GM18858 (cell line): ENCODE data around the gene ADD3.

ENCODE experiments used
- ATAC-seq: cut with Tn5 transposase; IDR thresholded peaks from one replicate; pipeline ENCODE4 v1.9.1; 2021; ENCODE audit not compliant: unreplicated experiment

The ADD3 gene

DNA sequence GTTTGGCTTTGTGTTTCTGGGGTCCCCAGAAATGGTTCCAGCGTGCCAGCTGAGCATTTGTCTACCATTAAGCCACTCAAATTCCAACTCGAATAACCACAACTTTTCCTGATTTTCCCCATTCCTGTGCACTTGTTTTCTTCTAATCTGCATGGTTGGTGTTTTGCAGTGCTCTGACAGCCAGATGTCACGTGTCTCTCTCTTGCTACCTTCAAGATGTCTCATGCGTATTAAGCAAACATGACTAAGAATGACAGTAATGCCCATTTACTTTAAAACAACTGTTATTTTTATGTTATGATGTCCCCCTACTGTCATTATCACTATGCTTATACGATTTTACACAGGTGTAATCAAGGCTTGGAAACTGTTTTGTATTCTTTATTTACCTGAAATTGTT lies 164.4 kb downstream of the ADD3 start:
- ATAC-seq: no peak

DNA sequence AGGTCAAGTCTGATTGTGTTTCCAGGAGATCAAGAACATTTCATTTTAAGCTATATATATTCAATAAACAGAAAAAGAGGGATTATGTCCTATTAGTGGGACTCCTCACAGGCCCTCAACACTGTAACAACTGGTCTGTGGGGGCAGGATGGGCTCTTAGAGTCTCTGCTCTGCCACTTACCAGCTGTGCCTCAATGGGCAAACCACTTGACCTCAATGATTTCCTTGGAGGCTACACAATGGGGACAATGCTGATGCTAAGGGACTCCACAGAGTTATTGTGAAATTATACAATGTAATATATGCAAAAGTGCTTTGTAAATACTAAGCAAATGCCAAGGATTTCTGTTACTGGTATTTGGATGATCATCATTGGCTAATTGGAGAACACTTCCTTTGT lies 166.4 kb downstream of the ADD3 start:
- ATAC-seq: no peak

DNA sequence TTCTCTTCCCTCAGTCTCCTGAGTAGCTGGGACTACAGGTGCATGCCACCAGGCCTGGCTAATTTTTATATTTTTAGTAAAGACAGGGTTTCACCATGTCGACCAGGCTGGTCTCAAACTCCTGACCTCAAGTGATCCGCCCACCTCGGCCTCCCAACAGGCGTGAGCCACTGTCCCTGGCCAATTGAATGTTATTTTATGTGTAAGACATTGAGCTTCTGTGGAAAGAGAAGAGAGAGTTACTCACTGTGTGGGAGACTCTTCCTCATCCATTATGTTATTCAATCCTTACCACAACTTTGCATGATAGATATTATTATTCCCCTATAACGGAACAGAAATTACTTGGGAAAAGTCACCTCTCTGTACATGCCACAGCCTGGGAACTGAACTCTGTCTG lies 167.0 kb downstream of the ADD3 start:
- no peak for ATAC-seq

DNA sequence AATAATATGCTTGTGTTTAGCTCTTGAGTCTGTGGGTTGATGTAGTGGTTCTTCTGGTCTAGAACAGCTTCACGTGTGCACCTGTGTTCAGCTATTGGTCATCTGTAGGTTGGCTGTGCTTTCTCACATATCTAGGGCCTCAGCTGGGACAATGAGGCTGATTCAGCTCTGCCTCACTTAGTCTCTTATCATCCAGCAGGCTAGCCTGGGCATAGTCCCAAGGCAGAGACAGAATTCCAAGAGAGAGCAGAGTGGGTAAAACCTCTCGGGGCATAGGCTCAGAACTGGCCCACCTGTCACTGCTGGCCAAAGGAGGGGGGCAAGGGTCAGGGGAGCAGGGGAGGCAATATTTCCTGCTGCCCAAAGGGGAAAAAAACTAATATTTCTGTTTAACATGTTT lies 167.6 kb downstream of the ADD3 start:
- ATAC-seq: no peak

DNA sequence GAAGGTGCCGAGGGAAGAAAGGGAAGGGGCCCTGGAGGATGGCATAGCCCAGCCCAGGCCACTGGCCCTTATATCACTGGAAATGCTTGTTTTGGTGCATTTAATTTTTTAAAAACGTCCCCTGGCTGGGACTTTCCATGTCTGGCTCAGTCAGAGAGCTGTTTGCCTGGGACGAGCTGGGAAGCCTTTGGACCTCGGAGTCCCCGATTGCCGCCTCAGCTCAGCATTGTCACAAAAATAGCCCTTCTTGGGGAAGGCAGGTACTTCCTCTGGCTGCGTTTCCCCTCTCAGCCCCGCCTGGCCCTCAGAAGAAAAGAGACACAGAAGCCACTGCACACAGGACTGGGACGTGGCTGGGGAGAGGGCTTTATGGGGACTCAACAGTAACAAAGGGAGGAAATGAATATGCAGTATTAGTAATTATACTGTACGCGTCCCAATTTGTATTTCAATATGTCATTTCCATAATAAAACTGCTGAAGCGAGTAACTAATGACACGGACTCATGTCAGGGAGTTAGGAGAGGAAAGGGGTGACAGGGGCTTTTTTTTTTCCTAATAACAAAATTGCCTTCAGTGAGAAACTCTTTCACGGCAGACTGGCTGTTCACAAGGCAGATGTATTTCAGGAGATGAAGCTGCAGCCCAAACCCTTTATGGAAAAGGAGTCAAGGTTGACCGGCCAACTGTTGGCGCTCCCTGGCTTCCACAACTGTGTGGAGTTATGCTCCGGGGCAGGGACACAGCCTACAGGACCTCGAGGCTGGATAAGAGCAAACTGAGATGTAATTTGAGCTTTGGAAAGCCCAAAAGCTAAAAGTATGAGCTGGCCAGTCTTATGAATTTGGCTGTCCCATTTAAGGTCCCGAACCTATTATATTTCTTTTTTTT lies 168.6 kb downstream of the ADD3 start:
- ATAC-seq: no peak

DNA sequence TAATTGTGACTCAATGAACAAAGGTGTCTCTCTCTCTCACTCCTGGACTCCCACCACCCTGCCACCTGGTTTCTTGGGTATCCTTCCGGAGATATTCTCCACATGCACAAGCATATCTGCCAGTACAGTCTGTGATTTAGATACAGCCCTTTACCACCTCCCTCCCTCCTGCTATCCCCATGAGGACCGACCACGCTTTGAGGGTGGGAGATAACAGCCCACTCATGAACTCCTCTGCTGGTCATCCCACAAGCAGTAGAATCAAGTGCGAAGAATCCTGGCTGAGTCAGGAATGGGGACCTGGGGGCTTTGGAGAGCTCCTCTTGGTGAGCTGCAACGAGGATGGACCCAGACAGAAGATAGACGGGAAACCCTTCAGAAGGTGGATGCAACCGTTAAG lies 171.4 kb downstream of the ADD3 start:
- ATAC-seq: no peak

DNA sequence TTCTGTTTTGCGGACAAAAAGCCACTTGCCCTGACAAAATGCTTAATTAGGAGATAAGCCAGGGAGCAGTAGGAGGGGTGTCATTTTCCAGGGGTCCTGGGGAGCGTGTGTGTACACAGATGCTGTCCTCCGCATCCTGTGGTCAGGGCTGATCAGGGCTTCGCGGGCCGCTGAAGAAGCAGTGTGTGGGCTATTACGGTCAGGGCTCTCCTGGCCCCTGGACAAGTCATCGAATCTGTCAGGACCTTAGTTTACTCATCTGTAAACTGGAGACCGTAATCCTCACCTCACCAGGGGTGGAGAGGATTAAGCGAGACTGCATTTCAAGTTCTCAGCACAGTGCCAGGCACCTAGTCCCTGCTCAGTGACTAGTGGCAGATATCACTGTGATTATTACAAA lies 173.7 kb downstream of the ADD3 start:
- ATAC-seq: no peak

DNA sequence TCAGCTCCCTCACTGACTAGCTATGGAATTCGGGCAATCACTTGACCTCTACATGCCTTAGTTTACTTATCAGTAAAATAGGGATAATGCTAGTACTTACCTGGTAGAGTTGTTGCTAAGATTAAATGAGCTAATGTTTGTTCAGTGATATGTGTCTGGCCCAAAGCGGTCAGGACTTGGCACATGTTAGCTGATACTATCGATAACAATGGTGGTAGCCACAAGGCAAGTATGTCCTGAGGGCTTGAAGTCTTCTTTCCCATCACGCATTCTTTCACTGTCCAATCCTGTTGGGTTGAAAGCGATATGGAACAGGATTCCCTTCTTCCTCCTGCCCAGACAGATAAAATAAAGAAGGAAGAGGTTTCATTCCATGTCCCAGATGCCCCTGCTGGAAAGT lies 174.1 kb downstream of the ADD3 start:
- ATAC-seq: no peak

DNA sequence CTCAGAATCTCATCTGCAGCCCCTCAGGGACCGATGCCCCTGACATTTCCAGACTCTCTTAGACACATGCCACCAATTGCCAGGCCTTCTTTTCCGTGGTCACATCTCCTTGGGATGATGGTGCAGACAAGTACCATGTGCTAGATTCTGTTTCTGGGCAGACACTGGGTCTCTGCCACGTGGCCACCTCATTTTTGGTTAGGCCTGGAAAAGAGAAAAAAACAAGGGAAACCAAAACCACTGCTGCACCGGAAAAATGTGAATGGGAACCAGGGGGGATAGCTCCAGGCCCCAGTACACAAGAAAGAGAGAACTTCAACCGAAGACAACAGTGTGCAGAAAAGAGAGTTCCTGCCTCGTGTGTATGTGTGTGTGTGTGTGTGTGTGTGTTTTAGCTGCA lies 176.6 kb downstream of the ADD3 start:
- no peak for ATAC-seq
